K562 (cell line): ENCODE data around the gene EFNA2. TPM values are rescaled to one million over a fixed set of nuclear protein-coding genes. Genes with fewer than 3 reads are reported as not detected.

Experiments
- ARID2 ChIP-seq: fragments of 450-650 bp; IDR thresholded peaks from 2 replicates; pipeline ENCODE4 v1.6.1; 2017; ENCODE audit warnings: antibody characterized with exemption, mild to moderate bottlenecking
- ARID4B ChIP-seq: sonication (generic); formaldehyde crosslinking; IDR thresholded peaks from 2 replicates; pipeline ENCODE4 v1.8.0; 2022; ENCODE audit warnings: mild to moderate bottlenecking, missing genetic modification reagents
- BRD9 ChIP-seq: fragments of 450-650 bp; IDR thresholded peaks from 2 replicates; pipeline ENCODE4 v1.6.1; 2018; ENCODE audit warnings: low read depth; ENCODE audit not compliant: partially characterized antibody
- FOXJ3 ChIP-seq: sonication (generic); formaldehyde crosslinking; IDR thresholded peaks from 2 replicates; pipeline ENCODE4 v1.4.0; 2020; ENCODE audit warnings: mild to moderate bottlenecking, missing genetic modification reagents
- GTF2B ChIP-seq: IDR thresholded peaks from 2 replicates; pipeline ENCODE4 v1.6.1; 2011; ENCODE audit not compliant: insufficient read length; ENCODE audit errors: extremely low read depth
- KLF1 ChIP-seq: fragments of 450-650 bp; IDR thresholded peaks from 2 replicates; pipeline ENCODE4 v1.6.1; 2016; ENCODE audit warnings: missing genetic modification characterization, missing compliant biosample characterization
- MAZ ChIP-seq, 2 experiments: fragments of 450-650 bp in 1 of 2; sonication (generic) in 1 of 2; formaldehyde crosslinking; IDR thresholded peaks in 1 of 2; conservative IDR thresholded peaks in 1 of 2; 2 replicates each; pipeline versions ENCODE4 v1.4.0 to v1.5.0; 2020; ENCODE audit warnings: mild to moderate bottlenecking in 1 of 2, missing genetic modification reagents in 1 of 2
- RB1 ChIP-seq: fragments of 450-650 bp; IDR thresholded peaks from 2 replicates; pipeline ENCODE4 v1.6.1; 2017; ENCODE audit warnings: low read depth, mild to moderate bottlenecking
- RBFOX2 ChIP-seq: fragments of 200-400 bp; formaldehyde crosslinking; IDR thresholded peaks from 2 replicates; pipeline ENCODE4 v1.6.1; 2017; ENCODE audit warnings: low read depth, mild to moderate bottlenecking, low read length, moderate library complexity
- RNF219 ChIP-seq: fragments of 250-450 bp; sonication (Bioruptor Pico); IDR thresholded peaks from 2 replicates; pipeline ENCODE4 v1.5.0; 2022; ENCODE audit warnings: mild to moderate bottlenecking
- TFAM ChIP-seq: fragments of 250-450 bp; sonication (Bioruptor Pico); conservative IDR thresholded peaks from 2 replicates; pipeline ENCODE4 v1.5.0; 2021; ENCODE audit warnings: mild to moderate bottlenecking, moderate library complexity
- XRCC5 ChIP-seq: fragments of 200-400 bp; formaldehyde crosslinking; IDR thresholded peaks from 2 replicates; pipeline ENCODE4 v1.6.1; 2017; ENCODE audit warnings: low read depth, mild to moderate bottlenecking, low read length
- ZC3H8 ChIP-seq: fragments of 450-650 bp; IDR thresholded peaks from 2 replicates; pipeline ENCODE4 v1.6.1; 2017
- ZFP91 ChIP-seq: sonication (generic); formaldehyde crosslinking; IDR thresholded peaks from 2 replicates; pipeline ENCODE4 v1.8.0; 2022; ENCODE audit warnings: mild to moderate bottlenecking, missing genetic modification reagents
- ZNF23 ChIP-seq: fragments of 250-450 bp; sonication (Bioruptor Pico); IDR thresholded peaks from 2 replicates; pipeline ENCODE4 v1.4.0; 2020; ENCODE audit warnings: mild to moderate bottlenecking
- polyA plus RNA-seq, 8 experiments: library from polyadenylated mRNA; depleted of rRNA in 4 of 8; stranded (reverse) in 5 of 8; unstranded in 3 of 8; fragments of >200 nt; fragmentation: Nextera tagmentation in 2 of 8; fragmentation: Illumina TruSeq in 1 of 8; extraction: Ambion mirVana in 2 of 8; extraction: Trizol in 1 of 8; gene quantifications; 2 replicates each; pipeline versions ENCODE4 v1.2.1 to v1.2.3, GENCODE V29; 2011 to 2014; ENCODE audit warnings: inconsistent platforms in 1 of 8, missing spikeins in 1 of 8
- total RNA-seq, 7 experiments: library from RNA; depleted of rRNA in 6 of 7; stranded (reverse); fragments of >200 nt in 6 of 7; fragmentation: Illumina TruSeq in 2 of 7; extraction: Trizol in 2 of 7; gene quantifications; 2 replicates each; pipeline versions ENCODE4 v1.2.1 to v1.2.3, GENCODE V29; 2011 to 2021; ENCODE audit warnings: low replicate concordance in 1 of 7

EFNA2 gene
- total and polyA plus RNA-seq, 9 of the 15 experiments (the other 6 are each of a cell fraction or from before 2014, with no cell fraction given) = 0.11 to 0.44 (median 0.15) TPM; not detected in 6

DNA sequence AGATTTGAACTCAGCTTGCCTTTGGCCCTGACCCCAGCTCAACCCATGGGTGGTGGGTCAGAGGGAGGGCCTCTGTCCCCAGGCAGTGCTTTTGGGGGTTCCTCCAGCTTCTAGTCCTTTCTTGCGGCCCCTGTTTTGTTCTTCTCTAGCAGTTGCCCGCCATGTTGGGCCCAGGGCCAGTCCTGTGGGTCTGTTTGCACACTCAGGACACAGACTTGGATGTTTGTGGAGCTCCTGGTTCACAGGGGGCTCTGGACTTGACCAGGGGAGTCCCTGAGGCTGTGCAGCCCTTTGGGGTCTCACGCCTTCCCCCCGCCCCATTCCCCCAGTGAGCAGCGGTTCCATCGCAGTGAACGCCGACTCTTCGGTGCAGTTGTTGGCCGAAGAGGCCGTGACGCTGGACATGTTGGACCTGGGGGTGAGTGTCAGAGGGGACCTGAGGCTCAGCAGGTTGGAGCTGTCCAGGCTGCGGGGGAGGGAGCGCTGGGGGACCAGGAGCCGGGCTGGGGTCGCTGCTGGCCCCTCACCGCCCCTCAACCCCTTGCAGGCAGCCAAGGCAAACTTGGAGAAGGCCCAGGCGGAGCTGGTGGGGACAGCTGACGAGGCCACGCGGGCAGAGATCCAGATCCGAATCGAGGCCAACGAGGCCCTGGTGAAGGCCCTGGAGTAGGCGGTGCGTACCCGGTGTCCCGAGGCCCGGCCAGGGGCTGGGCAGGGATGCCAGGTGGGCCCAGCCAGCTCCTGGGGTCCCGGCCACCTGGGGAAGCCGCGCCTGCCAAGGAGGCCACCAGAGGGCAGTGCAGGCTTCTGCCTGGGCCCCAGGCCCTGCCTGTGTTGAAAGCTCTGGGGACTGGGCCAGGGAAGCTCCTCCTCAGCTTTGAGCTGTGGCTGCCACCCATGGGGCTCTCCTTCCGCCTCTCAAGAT lies 41.6 kb upstream of the EFNA2 start (continued):
- TF ChIP-seq GTF2B (no peak), XRCC5 (peak; percentile 29; the same call in 1 of the 2 replicates), ARID2 (peak; percentile 42; the same call in 1 of the 2 replicates), ARID4B (CRISPR knock-in tag) (peak; percentile 78; the same call in 1 of the 2 replicates), TFAM (no peak), ZC3H8 (no peak), RBFOX2 (peak; percentile 60), RB1 (peak; percentile 81), MAZ (CRISPR knock-in tag; conservative IDR thresholded peaks at IDR 0.05 in 1 of 2, IDR thresholded peaks at IDR 0.05 in 1 of 2) (peak in 1 of 2 experiments; percentile 69; a peak in 2 of 4 replicates), ZNF23 (CRISPR knock-in tag) (no peak), FOXJ3 (CRISPR knock-in tag) (no peak), KLF1 (tag) (no peak), RNF219 (CRISPR knock-in tag) (no peak), ZFP91 (CRISPR knock-in tag) (no peak), BRD9 (peak; percentile 40)
